Effector CD4-positive, alpha-beta T cell (primary cell): ENCODE data around the gene KNOP1.

Experiments
- DNase-seq: peaks from one replicate; pipeline ENCODE4 v3.0.0-alpha.2; 2020

Gene KNOP1

DNA sequence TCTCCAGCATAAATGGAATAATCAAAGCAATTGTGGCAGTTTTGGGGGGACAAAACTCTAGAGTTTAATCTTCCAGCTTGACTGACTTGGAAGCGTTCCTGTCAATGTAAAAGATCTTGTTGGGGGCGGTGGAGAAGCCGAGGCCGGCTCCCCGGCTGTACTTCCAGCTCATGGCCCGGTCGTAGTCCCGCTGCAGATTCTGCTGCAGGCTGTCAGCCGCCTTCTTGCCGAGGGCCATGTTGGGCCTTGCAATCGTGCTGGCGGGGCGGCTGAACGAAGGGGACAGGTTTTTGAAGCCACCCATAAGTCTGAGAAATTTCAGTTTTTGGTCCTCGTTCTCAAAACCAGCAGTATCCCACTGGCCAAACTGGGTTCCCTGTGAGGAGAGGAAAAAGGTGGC lies 11.2 kb downstream of the KNOP1 start:
- no peak for DNase-seq

DNA sequence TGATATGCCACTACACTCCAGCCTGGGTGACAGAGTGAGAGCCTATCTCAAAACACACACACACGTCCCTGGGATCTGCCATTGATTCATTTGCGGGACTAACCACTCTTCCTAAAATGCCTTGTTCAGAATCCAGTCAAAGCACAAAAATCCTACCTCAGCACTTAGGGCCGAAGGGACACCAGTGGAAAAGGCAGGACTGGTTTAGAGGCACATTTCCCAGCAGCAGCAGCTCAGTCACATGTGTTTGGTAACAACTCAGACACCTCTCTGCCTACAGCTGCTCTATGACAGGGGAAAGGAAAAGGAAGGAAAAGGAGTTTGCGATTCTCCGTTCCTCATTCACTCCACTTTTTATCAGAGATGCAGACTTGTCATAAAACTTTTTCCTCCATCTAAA lies 12.2 kb downstream of the KNOP1 start:
- no peak for DNase-seq

DNA sequence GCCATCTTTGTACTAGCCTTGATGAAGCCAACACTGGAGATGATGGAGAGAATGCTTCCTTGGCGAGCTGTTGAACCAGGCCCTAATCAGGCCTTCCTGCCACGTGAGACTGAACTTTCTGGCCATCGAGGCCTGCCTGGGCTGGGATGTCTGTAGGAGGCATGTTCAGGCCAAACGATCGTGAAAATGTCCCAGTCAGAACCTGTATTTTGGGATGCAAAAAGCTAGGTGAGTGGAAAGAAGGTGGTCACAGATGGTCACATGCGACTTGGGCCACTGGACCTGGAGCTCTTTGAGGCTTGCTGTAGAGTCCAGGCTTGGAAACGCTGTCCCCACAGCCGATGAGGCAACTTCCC lies 12.9 kb downstream of the KNOP1 start:
- no peak for DNase-seq

DNA sequence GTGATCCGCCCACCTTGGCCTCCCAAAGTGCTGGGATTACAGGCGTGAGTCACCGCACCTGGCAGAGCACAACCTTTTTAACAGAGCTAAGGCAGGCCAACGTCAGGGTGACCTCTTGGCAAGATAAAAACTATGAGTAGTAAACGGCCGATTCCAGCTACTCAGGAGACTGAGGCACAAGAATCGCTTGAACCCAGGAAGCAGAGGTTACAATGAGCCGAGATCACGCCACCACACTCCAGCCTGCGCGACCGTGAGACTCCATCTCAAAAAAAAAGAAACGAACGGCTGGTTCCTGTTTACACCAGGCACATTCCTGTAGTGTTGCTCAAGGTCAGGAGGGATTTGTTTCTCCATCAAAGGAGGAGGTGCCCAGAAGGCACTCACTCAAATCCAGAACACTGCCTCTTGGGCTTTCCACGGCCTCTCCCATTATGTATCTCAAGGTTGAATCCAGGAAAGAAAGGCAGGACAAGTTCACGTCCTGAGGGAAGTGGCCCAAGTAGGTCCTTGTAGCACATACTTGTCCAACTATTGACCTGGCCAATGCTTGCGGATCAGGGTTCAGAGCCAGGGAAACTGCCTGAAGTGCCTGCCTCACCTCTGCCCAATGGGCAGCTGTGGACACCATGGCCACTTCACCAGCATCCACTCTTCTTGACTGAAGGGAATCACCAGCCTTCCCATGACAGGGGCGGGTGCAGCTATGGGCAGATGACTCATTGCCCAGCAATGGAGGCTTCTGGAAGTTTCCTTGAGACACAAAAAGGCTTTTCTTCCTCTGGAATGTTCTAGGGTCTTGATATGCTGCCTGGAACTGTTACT lies 13.5 kb downstream of the KNOP1 start:
- DNase-seq = no peak

DNA sequence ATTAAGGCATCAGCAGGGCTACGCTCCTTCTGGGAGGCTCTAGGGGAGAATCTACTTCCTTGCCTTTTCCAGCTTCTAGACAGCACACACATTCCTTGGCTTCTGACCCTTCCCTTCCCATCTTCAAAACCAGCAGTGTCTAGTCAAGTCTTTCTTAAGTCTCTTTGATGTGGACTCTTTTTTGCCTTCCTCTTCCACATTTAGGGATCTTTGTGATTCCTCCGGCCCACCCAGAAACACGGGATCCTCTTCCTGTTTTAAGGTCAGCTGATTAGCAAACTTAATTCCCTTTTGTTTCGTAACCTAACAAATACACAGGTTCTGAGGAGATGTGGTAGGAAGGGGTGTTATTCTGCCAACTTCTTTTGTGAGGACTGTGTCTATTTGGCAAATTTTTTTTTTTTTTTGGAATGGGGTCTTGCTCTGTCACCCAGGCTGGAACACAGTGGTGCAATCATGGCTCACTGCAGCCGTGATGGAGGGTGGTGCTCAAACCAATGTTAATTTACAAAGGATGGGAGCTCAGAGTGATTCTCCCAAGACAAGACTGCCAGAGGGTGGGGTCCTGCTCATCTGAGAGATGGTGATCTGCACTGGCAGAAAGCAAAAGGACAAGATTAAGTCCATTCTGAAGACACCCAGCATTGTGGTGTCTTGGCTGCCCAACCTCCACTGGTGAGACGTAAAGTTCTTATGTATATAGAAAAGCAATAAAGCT lies 14.7 kb downstream of the KNOP1 start:
- DNase-seq = no peak

DNA sequence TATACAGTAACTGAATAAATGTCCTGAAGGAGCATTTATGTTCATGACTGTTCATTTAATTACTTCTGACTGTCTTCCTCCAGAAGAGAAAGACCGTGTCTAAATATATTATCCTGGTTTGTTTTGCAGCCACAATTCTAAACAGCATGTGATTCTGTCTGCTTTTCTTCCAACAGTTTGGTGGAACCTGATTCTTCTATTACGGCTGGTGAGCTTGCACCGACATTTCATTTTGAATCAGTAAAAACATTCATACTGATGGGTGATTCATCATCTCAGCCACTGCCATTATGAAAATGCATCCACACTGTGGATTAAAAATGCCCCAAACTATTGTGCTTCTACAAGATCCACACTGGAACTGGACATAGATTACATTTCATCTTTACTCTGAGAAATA lies 16.9 kb downstream of the KNOP1 start:
- DNase-seq = no peak

DNA sequence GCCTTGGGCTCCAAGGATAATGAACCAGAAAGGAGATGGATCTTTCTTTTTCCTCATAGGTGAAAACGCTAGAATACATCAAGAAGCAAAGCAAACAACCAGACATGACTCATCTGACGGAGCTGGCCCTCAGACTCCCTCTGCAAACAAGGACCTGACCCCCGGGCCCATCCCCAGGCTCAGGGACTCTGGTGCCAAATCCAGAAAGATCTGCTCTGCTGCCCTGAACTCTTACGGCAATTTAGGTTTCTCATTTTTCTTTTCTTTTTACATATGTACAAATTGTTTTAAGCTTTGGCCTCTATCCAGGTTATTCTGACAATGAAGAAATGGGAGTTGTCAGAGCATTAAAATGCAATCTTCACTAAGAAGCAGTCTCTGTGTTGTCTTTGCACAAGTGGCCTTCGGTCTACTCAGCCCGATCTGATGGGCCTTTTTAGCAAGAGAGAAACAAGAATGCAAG lies 17.7 kb downstream of the KNOP1 start:
- no peak for DNase-seq

DNA sequence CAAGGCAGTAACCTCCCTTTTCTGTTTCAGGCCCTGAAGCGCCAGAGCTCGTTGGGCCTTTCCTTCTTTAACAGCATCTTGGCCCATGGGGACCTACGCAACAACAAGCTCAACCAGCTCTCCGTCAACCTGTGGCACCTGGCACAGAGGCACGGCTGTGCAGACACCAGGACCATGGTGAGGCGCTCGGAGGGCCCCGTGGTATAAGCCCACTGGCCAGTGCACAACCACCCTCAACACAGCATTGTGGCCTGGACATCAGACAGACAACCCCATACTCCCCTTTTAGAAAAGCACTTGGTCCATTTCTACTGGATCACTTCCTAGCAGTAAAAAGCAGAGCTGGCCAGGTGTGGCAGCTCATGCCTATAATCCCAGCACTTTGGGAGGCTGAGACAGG lies 18.6 kb downstream of the KNOP1 start:
- DNase-seq = no peak

DNA sequence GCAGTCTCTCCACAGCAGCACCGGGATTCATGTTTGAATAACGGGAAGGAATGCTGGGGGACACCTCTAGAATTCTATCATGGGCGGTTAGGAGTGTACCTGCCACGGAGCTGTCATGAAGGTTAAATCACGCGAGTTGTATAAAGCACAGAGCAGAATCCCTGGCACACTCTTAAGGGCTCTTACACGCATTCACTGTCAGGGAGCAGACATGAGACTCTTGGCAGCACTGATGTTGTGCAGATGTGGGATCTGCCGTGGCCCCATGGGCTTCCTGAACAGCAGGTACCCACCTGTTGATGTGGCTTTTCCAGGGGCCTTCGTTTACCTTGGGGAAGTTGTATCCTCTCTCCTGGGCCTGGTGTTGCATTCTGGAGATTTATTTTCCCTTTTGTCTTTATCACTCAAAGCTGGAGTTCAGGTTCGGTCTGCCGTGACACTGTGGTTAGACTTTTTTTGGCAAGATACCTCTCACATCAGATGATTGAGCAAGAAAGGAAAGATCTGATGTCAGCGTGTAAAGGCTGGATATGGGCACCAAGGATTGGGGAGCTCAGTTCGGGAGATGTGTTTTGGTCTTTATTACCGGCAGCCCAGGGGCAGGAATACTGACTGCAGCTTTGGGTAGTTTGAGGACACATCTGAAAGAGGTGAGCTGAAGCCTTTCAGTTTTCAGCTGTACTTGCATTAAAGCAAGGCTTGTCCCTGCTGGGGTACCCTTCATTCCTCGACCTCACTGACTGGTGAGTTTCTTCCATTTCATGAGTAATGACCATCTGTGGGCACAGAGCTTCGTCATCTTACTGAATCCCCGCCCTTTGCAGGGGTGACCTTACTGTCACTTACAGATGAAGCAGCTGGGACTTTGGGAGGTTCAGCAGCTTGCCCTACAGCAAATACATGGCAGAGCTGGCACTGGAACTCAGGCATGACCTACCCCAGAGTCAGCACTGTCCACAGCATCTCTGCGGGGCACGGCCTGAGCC lies 19.3 kb downstream of the KNOP1 start:
- DNase-seq = no peak

DNA sequence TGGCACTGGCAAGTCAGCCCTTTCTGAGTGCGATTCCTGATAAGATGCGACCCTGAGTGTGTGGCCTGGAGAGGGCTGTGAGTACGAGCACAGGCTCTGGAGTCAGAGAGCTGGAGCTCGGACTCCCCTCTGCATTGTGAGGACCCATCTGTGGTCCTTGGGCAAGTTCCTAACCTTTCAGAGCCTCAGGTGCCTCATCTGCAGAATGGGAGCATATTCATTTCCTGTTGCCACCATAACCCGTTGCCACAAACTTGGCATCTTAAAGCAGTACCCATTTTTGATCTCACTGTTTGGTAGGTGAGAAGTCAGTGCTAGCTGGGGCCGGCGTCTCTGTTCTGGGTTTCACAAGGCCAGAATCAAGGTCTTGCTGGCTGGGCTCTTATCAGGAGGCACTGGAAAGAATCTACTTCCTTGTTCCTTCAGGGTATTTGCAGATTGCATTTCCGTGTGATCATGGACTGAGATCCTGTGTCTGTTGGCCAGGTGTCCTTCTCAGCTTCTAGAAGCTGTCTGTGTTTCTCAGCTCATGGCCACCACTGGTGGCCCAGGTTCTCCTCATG lies 20.2 kb downstream of the KNOP1 start:
- no peak for DNase-seq

DNA sequence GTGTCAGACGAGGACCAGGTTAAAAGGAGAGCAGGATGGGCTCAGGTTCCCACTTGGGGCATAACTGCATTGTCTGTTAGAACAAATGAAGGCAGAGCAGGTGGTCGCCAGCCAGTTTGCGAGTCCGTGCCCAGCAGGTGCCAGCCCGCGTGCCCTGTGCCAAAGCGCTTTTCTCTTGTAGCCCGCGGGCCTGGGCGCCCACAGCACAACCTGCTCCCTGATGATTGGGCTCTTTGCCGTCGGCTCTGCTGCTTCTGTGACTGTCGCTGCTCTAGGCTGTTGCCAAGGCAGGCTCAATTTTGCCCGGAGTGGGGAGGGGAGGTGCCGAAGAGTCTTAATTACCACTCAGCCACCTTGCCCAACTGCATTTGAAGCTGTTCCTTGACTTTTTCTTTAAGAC lies 21.1 kb downstream of the KNOP1 start:
- no peak for DNase-seq

DNA sequence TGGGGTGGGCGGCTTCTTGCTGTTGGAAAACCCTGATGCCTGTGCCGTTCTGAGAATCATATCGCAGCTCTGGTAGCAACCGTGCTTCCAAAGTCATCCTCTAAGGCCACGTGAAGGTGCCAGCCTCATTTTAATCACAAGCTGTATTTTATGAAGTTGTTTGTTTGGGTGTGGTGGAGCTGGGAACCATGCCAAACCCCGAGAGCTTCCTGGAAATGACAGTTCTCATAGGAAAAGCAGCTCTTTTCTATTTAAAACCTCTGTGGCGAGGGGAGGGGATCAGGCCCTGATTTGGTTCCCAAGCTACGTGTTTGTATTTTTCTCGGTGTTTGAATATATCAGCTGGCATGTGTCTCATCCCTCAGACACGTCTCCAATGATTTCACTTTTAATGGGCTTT lies 21.7 kb downstream of the KNOP1 start:
- peak; percentile 4 for DNase-seq

DNA sequence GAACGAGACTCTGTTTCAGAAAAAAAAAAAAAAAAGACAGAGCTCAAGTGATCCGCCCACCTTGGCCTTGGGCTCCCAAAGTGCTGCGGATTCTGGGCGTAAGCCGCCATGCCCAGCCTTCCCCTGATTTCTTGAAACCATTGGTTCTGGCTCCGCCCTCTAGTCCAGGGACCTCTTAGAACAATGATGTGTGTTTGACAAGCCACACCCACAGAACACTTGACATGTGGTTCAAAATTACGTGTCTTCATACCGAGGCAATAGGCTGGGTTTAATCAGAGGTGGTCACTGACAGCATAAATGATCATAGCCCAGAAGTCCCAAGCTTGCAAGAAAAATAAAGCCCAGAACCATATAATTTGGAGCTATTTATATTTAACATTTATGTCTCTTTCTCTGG lies 23.0 kb downstream of the KNOP1 start:
- no peak for DNase-seq

DNA sequence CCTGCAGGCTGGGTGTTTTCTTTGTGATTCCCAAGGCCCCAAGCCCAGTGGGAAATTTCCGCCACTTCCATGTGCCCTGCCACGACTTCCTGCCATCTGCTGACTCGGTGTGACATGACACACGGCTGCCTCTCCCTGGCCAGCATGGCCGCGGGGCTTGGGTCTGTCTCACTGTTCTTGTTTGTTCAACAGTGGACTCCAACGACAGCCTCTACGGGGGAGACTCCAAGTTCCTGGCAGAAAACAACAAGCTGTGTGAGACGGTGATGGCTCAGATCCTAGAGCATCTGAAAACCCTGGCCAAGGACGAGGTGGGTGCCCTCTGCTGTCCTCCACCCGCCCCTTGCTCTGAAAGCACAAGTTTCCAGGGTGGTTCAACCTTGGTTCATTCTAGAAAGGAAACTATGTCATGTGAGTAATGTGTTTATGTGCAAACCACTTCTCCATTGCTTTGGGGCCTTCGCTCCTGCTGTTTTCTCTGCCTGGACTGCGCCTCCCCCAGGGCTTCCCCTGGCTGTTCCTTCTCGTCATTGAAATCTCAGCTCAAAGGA lies 26.8 kb downstream of the KNOP1 start:
- no peak for DNase-seq

DNA sequence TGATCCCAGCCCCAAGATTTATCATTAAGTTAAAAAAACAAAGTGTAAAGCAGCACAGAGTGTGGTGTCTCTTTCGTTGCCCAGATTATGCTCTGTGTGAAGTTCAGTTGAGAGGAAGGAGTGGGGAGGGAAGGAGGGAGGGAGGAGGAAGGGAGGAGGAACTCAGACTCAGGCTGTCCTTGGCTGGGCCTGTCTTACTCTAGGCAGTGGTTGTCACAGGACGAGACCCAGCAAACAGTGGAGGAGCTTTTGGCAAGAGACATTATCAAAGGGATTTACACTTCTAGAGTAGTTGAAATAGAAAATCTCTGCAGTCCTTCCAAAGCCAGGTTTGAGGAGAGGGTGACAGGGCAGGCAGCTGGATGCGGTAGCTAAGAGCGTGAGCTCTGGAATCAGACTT lies 27.8 kb downstream of the KNOP1 start:
- no peak for DNase-seq

DNA sequence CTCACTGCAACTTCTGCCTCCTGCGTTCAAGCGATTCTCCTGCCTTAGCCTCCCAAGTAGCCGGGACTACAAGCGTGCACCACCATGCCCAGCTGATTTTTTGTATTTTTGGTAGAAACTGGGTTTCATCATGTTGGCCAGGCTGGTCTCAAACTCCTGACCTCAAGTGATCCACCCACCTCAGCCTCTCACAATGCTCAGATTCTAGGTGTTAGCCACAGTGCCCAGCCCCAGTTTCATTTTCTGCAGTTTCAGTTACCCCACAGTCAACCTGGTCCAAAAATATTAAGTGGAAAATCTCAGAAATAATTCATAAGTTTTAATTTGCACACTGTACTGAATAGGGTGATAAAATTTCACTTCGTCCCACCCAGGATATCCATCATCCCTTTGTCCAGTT lies 28.7 kb downstream of the KNOP1 start:
- no peak for DNase-seq

DNA sequence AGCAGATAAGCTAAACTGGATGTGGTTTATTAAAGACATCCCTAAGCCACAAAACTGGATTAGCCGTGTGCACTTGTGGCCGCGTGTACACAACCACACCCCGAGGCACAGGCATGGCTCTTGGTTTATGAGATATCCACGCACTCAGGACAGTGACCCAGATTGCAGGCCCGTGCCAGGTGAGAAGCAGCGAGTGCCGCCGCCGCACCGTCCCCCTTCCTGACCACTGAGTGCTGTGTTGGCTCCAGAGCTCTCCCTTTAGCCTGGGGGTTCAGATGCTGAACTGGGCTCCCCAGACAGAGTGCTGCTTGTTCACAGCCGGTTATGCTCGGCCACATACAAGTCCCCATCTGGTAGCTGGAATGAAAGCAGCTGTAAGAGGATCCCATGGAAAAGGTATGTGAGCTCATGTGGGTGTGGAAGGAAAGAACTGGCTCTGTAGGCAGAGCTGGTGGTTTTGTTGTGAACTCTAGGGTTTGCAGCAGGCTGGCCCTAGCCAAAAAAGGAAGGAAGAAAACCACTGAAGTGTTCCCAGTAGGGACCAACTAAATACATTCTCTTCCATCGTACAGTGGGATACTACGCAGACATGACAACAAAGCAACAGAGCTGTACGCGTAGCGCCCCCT lies 29.5 kb downstream of the KNOP1 start:
- DNase-seq = no peak

DNA sequence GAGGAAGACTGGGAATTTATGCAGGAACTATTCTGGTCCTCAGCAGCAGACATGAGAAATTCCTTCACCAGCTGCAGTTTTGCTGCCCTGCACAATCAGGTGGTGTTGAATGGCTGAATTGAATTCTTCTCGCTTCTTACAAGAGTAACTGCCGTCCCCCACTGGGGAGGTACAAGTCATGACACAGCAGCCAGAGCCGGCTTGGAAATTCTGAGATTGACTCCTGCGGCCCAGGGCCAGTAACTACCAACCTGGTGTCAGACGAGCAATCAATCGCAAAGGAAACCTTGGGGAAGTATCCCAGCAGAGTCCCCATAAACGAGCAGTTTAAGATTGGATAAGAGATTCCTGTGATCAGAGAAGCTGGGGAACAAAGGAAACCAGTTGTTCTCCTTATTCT lies 30.7 kb downstream of the KNOP1 start:
- DNase-seq = no peak

DNA sequence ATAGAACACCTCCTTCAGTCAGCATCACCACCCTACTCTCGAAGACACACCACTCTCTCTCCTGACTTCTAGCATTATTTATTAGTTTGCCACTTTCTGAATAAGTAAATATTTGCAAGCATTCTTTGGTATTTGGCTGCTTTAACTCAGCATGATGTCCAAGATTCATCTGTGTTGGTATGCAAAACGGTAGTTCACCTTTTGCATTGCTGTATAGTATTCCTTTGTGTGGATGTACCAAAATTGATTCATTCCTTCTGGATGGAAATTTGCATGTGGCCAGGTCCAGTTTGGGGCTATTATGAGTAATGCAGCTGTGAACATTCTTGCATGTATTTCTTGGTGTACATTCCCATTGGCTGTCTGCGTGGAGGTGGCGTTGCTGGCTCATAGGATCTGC lies 32.9 kb downstream of the KNOP1 start:
- DNase-seq = no peak

DNA sequence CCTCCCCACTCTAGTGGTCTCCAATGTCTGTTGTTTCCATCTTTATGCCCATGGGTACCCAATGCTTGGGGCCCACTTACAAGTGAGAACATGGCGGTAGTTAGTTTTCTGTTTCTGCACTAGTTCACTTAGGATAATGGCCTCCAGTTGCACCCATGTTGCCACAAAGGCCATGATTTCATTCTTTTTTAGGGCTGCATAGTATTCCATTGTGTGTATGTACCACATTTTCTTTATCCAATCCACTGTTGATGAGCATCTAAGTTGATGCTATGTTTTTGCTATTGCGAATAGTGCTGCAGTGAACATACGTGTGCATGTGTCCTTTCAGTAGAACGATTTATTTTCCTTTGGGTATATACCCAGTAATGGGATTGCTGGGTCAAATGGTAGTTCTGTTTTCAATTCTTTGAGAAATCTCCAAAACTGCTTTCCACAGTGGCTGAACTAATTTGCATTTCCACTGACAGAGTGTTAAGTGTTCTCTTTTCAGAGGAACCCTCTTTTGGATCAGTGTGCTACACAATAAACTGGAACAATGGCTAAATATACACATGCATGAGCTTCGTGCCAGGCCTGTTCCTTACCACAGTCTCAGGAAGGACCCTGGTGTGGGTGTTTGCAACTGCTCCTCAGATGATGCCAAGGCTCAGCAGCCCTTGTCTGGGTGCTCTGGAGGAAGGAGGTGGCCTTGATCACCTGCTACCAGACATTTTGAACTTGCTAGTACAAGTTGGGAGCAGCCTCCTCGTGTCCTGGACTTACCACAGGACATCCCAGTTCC lies 34.4 kb downstream of the KNOP1 start:
- DNase-seq = no peak

DNA sequence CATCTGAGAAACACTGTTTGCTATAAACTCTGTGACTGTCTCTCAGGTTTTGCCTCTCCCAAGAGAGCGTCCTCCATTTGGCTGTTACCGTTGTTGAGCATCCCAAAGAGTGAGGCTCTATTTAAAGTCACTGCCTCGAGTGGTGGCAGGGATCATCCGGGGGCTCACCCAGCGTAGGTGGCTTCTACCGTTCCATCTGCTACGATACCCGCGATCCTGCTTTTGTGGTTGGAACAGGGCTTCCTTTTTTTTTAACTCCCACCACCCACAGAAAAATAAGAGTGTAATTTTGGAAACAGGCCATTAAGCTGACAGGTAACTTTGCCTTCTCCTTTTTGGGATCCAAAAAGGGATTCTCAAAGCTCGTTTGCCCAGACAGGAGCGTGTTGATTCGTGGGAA lies 36.4 kb downstream of the KNOP1 start:
- no peak for DNase-seq
